ENCODE data around the gene ZEB2. TPM values are rescaled to one million over a fixed set of nuclear protein-coding genes. Genes with fewer than 3 reads are reported as not detected.

Gene ZEB2
- total RNA-seq, 1 donor from 2014 or later: 0.07 TPM

DNA sequence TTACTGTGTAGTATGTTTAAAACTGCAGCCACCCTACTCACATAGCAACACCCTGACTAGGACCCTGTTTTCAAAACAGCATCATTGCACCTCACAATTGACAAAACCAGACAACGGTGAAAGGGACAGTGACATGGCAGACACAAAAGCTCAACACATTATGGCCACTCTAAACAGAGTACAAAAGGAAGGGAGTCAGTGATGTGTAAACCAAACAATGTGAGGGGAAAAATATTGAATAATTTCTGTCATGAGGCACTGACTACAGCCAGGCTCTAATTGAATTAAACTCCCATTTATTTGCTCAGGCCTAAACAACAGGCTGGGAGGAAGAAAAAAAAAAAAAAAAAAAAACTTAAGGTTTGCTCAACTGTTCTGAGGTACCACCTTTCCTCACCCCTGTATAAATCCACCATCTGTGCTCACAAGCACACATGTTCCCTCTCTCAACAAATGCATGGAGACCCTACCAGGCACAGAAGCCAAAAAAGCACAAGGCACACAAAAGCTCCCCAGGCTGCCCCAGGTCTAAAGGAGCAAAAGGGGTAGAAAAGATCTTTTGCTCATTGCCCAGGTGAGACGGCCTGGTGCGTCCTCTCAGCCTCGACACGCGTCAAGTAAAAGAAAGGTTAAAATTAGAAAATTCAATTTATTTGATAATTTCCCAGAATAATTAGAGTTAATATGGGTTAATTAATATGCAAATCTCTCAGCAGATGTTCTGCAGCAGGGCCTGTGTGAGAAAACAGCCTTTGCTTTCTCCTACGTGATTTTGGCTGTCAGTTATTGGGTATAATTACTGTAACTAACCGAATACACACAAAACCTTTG lies 80.9 kb downstream of the ZEB2 start:
- DNase-seq (ENCODE audit: low spot score, unreplicated experiment): no peak
- no peak overlapping the region for H3K4me3 Mint-ChIP-seq (ENCODE audit: low read depth)
- TF ChIP-seq, protein P1, sequence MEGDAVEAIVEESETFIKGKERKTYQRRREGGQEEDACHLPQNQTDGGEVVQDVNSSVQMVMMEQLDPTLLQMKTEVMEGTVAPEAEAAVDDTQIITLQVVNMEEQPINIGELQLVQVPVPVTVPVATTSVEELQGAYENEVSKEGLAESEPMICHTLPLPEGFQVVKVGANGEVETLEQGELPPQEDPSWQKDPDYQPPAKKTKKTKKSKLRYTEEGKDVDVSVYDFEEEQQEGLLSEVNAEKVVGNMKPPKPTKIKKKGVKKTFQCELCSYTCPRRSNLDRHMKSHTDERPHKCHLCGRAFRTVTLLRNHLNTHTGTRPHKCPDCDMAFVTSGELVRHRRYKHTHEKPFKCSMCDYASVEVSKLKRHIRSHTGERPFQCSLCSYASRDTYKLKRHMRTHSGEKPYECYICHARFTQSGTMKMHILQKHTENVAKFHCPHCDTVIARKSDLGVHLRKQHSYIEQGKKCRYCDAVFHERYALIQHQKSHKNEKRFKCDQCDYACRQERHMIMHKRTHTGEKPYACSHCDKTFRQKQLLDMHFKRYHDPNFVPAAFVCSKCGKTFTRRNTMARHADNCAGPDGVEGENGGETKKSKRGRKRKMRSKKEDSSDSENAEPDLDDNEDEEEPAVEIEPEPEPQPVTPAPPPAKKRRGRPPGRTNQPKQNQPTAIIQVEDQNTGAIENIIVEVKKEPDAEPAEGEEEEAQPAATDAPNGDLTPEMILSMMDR (IDR thresholded peaks at IDR 0.05; ENCODE audit: unreplicated experiment): no peak
- H3K27ac Mint-ChIP-seq: no peak overlapping the region
- peaks cover 46% of the 10 kb centered on the region for H3K27me3 Mint-ChIP-seq
- peaks cover 5% of the 10 kb centered on the region for H3K4me1 Mint-ChIP-seq (ENCODE audit: low read depth)
- no peaks in the 10 kb centered on the region for H3K36me3 Mint-ChIP-seq (ENCODE audit: insufficient read depth)
- no peaks in the 10 kb centered on the region for H3K9me3 Mint-ChIP-seq (ENCODE audit: low read depth)

GRCh38 chr2:144437636-144438035 lies 82.3 kb downstream of the ZEB2 start:
- Mint-ChIP-seq H3K4me1 (ENCODE audit: low read depth) (peaks cover 5% of the 10 kb centered on the region), H3K9me3 (ENCODE audit: low read depth) (no peaks in the 10 kb centered on the region), H3K4me3 (ENCODE audit: low read depth) (no peak overlapping the region), H3K27me3 (peaks cover 41% of the 10 kb centered on the region), H3K27ac (no peak overlapping the region), H3K36me3 (ENCODE audit: insufficient read depth) (no peaks in the 10 kb centered on the region)
- TF ChIP-seq, protein P1 (IDR thresholded peaks at IDR 0.05; ENCODE audit: unreplicated experiment): no peak
- DNase-seq (ENCODE audit: low spot score, unreplicated experiment): no peak

GRCh38 chr2:144434425-144435222 lies 85.3 kb downstream of the ZEB2 start:
- TF ChIP-seq, protein P1 (IDR thresholded peaks at IDR 0.05; ENCODE audit: unreplicated experiment): no peak
- no peak overlapping the region for H3K4me3 Mint-ChIP-seq (ENCODE audit: low read depth)
- no peak overlapping the region for H3K27ac Mint-ChIP-seq
- H3K27me3 Mint-ChIP-seq: peaks cover 32% of the 10 kb centered on the region
- DNase-seq (ENCODE audit: low spot score, unreplicated experiment): no peak
- no peaks in the 10 kb centered on the region for H3K9me3 Mint-ChIP-seq (ENCODE audit: low read depth)
- peaks cover 3% of the 10 kb centered on the region for H3K4me1 Mint-ChIP-seq (ENCODE audit: low read depth)
- H3K36me3 Mint-ChIP-seq (ENCODE audit: insufficient read depth): no peaks in the 10 kb centered on the region

GRCh38 chr2:144432921-144433320 lies 87.0 kb downstream of the ZEB2 start:
- Mint-ChIP-seq H3K27me3 (peaks cover 28% of the 10 kb centered on the region), H3K27ac (no peak overlapping the region), H3K4me1 (ENCODE audit: low read depth) (peaks cover 3% of the 10 kb centered on the region), H3K4me3 (ENCODE audit: low read depth) (no peak overlapping the region), H3K36me3 (ENCODE audit: insufficient read depth) (no peaks in the 10 kb centered on the region), H3K9me3 (ENCODE audit: low read depth) (no peaks in the 10 kb centered on the region)
- no peak for DNase-seq (ENCODE audit: low spot score, unreplicated experiment)
- TF ChIP-seq, protein P1 (IDR thresholded peaks at IDR 0.05; ENCODE audit: unreplicated experiment): no peak

- Mint-ChIP-seq H3K4me3 (ENCODE audit: low read depth) (no peak overlapping the region), H3K9me3 (ENCODE audit: low read depth) (no peaks in the 10 kb centered on the region), H3K36me3 (ENCODE audit: insufficient read depth) (no peaks in the 10 kb centered on the region), H3K27ac (no peak overlapping the region), H3K27me3 (peaks cover 29% of the 10 kb centered on the region), H3K4me1 (ENCODE audit: low read depth) (peaks cover 8% of the 10 kb centered on the region)
- no peak for DNase-seq (ENCODE audit: low spot score, unreplicated experiment)
- TF ChIP-seq, protein P1 (IDR thresholded peaks at IDR 0.05; ENCODE audit: unreplicated experiment): no peak
Observed at GRCh38 chr2:144431998-144432397, 87.9 kb downstream of the ZEB2 start.
